Measurements from ENCODE around the gene RLF. TPM values are rescaled to one million over a fixed set of nuclear protein-coding genes. Genes with fewer than 3 reads are reported as not detected.

RLF gene
- total and polyA plus RNA-seq, 2 of the 8 experiments (the other 6 are each of a cell fraction or from before 2014, with no cell fraction given), result 4.2 to 18.0 TPM

GRCh38 chr1:40130892-40131291, 30.3 kb upstream of the RLF start:
- Histone ChIP-seq H2AK5ac (ENCODE audit: low read depth, low read length) (no peak overlapping the region), H2BK15ac (ENCODE audit: low read length) (no peak overlapping the region), H3K56ac (replicated peaks; ENCODE audit: insufficient read length, low read depth, low read length) (no peak overlapping the region), H4K8ac (ENCODE audit: extremely low read depth, insufficient read depth, low read length) (no peak overlapping the region), H3K14ac (ENCODE audit: insufficient read length) (no peak overlapping the region), H4K20me1 (replicated peaks in 1 of 2; ENCODE audit: control insufficient read depth in 1 of 2, insufficient read depth in 2 of 2, low read length in 2 of 2) (peaks cover 0 to 1% of the 10 kb centered on the region in 2 experiments), H3K36me3 (ENCODE audit: control insufficient read depth in 2 of 4, insufficient read depth in 4 of 4, low read length in 3 of 4) (no peaks in the 10 kb centered on the region), H3K79me1 (ENCODE audit: low read depth, low read length) (no peaks in the 10 kb centered on the region), H3K27me3 (replicated peaks in 1 of 4; ENCODE audit: control insufficient read depth in 3 of 4, extremely low read depth in 1 of 4, insufficient read depth in 3 of 4, low read length in 3 of 4) (no peaks in the 10 kb centered on the region), H3K23ac (ENCODE audit: insufficient read length) (no peak overlapping the region), H2BK20ac (ENCODE audit: low read length) (no peak overlapping the region), H3K18ac (ENCODE audit: extremely low read depth, low read length) (no peak overlapping the region), H2BK120ac (replicated peaks; ENCODE audit: low read depth, low read length) (no peak overlapping the region), H3K4ac (replicated peaks; ENCODE audit: insufficient read length, low read depth, low read length) (no peak overlapping the region), H3K23me2 (ENCODE audit: low read depth, low read length) (no peaks in the 10 kb centered on the region), H2BK5ac (ENCODE audit: low read depth, low read length) (no peak overlapping the region), H3K79me2 (ENCODE audit: control insufficient read depth in 1 of 2, insufficient read depth in 2 of 2, low read length in 2 of 2) (no peaks in the 10 kb centered on the region), H4K5ac (ENCODE audit: insufficient read length, low read depth, low read length) (no peak overlapping the region), H3K27ac (ENCODE audit: low read depth, low read length) (no peak overlapping the region), H3K4me1 (replicated peaks in 1 of 4; ENCODE audit: control insufficient read depth in 3 of 4, insufficient read depth in 4 of 4, low read length in 3 of 4) (no peaks in the 10 kb centered on the region; a peak in 1 of 7 replicates), H2BK12ac (ENCODE audit: low read depth, low read length) (no peak overlapping the region), H3K9me3 (ENCODE audit: insufficient read depth in 2 of 2, low read depth in 1 of 2, low read length in 1 of 2) (no peaks in the 10 kb centered on the region), H4K91ac (replicated peaks; ENCODE audit: insufficient read length, low read length) (no peak overlapping the region), H3K4me3 (ENCODE audit: extremely low read depth in 1 of 4, insufficient read depth in 2 of 4, low read depth in 3 of 4, low read length in 4 of 4) (no peak overlapping the region), H3K9ac (replicated peaks in 1 of 4; ENCODE audit: extremely low read depth in 1 of 4, low read depth in 3 of 4, low read length in 3 of 4) (no peak overlapping the region), H2AFZ (ENCODE audit: low read length) (no peak overlapping the region), H3K4me2 (ENCODE audit: insufficient read depth in 1 of 2, low read depth in 2 of 2, low read length in 2 of 2) (no peak overlapping the region)
- DNase-seq (ENCODE audit: low read depth in 1 of 2, low spot score in 2 of 2), result no peak
- TF ChIP-seq SIRT6 (IDR thresholded peaks at IDR 0.05; ENCODE audit: low read length) (no peak), NRF1 (IDR thresholded peaks at IDR 0.05; ENCODE audit: low read depth, low read length) (no peak), MAFK (IDR thresholded peaks at IDR 0.05; ENCODE audit: low read depth, low read length) (no peak), RAD21 (IDR thresholded peaks at IDR 0.05 in 1 of 2, conservative IDR thresholded peaks at IDR 0.05 in 1 of 2; ENCODE audit: low read depth in 2 of 2, low read length in 2 of 2) (no peak), KDM4A (IDR thresholded peaks at IDR 0.05; ENCODE audit: low read depth, low read length, severe bottlenecking) (no peak), USF2 (IDR thresholded peaks at IDR 0.05; ENCODE audit: low read length) (no peak), SAP30 (IDR thresholded peaks at IDR 0.05; ENCODE audit: insufficient read depth, insufficient replicate concordance, low read length) (no peak), HDAC6 (IDR thresholded peaks at IDR 0.05; ENCODE audit: low read depth, low read length) (no peak)
- ChIA-PET POLR2A (ENCODE audit: partially characterized antibody) (interaction anchor here (0.7 kb wide), 1 partner anchor 50 kb away, joined by 3 read pairs; no protein-coding TSS in a partner anchor), CTCF (ENCODE audit: partially characterized antibody) (interaction anchor here (0.7 to 1.7 kb wide), 4 partner anchors 21 to 1118 kb away, joined by 3 to 5 read pairs (median 4); no protein-coding TSS in a partner anchor)
- 95% methylated on average over 2 of the region's 2 CpGs; no CpG with 5 or more reads in 1 of the 2 experiments for WGBS, 2 experiments (ENCODE audit: extremely low coverage in 1 of 2, insufficient coverage in 1 of 2, insufficient read length in 1 of 2, insufficient replicate concordance in 2 of 2, low coverage in 1 of 2, low lambda C conversion rate in 2 of 2, missing lambda C conversion rate in 1 of 2)
- no peak for FAIRE-seq
